AG04450 (cell line): Measurements from ENCODE around the gene NCOA7. TPM values are rescaled to one million over a fixed set of nuclear protein-coding genes. Genes with fewer than 3 reads are reported as not detected.

ENCODE experiments used
- CTCF ChIA-PET: fragments of 300-600, 350-600 bp; formaldehyde crosslinking; extraction: SDS; loops from one replicate; lab custom pipeline; 2022; ENCODE audit warnings: antibody characterized with exemption, inconsistent platforms; lab: Charles Lee
- POLR2A ChIA-PET: fragments of 350-600 bp; formaldehyde crosslinking; extraction: SDS; loops from one replicate; lab custom pipeline; 2021; ENCODE audit warnings: antibody characterized with exemption, inconsistent platforms; lab: Yijun Ruan, JAX
- DNase-seq: peaks from one replicate; pipeline ENCODE4 v3.0.0-alpha.2; 2011; ENCODE audit warnings: low read depth, low spot score
- H3K27ac ChIP-seq: one replicate; pipeline ENCODE4 v1.5.1; 2012; ENCODE audit warnings: low read depth, low read length, control low read depth
- H3K27me3 ChIP-seq: one replicate; pipeline ENCODE4 v1.6.0; 2012; ENCODE audit warnings: low read length; ENCODE audit not compliant: control insufficient read depth, insufficient read depth
- H3K4me3 ChIP-seq: 2 replicates; pipeline ENCODE4 v1.5.1; 2011; ENCODE audit warnings: mild to moderate bottlenecking, low read depth, low read length, control low read depth
- H3K9me3 ChIP-seq: 2 replicates; pipeline ENCODE4 v1.5.1; 2012; ENCODE audit warnings: low read length; ENCODE audit not compliant: control insufficient read depth, insufficient read depth
- polyA plus RNA-seq: library from polyadenylated mRNA; depleted of rRNA; stranded (reverse); fragments of >200 nt; gene quantifications from 2 replicates; pipeline ENCODE4 v1.2.3, GENCODE V29; 2011
- TF ChIP-seq, protein P1 (sequence below): IDR thresholded peaks from 2 replicates; pipeline ENCODE4 v1.5.1; 2011; ENCODE audit warnings: low read depth, low read length, control low read depth, inconsistent platforms

NCOA7 gene
- polyA plus RNA-seq, 1 experiment = 21.5 TPM

DNA sequence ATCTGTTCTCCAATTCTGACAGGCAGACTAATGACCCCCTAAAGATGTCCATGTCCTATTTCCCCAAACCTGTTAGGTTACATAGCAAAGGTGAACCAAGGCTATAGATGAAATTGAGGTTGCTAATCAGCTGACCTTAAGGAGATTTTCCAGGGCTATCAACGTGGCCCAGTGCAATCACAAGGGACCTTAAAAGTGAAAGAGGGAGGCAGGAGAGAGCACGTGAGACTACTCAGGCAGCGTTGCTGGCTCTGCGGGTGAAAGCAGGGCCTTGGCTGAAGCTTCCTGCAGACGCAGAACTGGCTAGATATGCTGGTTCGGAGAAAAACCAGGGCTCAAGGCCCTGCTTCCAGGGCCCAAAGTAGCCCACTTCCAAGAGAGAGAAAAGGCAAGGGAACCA, 78.7 kb downstream of the NCOA7 start:
- H3K9me3 ChIP-seq = no peaks in the 10 kb centered on the region
- TF ChIP-seq, protein P1, sequence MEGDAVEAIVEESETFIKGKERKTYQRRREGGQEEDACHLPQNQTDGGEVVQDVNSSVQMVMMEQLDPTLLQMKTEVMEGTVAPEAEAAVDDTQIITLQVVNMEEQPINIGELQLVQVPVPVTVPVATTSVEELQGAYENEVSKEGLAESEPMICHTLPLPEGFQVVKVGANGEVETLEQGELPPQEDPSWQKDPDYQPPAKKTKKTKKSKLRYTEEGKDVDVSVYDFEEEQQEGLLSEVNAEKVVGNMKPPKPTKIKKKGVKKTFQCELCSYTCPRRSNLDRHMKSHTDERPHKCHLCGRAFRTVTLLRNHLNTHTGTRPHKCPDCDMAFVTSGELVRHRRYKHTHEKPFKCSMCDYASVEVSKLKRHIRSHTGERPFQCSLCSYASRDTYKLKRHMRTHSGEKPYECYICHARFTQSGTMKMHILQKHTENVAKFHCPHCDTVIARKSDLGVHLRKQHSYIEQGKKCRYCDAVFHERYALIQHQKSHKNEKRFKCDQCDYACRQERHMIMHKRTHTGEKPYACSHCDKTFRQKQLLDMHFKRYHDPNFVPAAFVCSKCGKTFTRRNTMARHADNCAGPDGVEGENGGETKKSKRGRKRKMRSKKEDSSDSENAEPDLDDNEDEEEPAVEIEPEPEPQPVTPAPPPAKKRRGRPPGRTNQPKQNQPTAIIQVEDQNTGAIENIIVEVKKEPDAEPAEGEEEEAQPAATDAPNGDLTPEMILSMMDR = no peak
- POLR2A ChIA-PET = no interaction called here
- CTCF ChIA-PET = interaction anchor here (1.3 to 1.6 kb wide), 2 partner anchors 87 to 105 kb away, joined by 4 to 5 read pairs; no protein-coding TSS in a partner anchor
- DNase-seq = no peak
- H3K4me3 ChIP-seq = no peak overlapping the region
- no peak overlapping the region for H3K27ac ChIP-seq
- H3K27me3 ChIP-seq = no peaks in the 10 kb centered on the region

DNA sequence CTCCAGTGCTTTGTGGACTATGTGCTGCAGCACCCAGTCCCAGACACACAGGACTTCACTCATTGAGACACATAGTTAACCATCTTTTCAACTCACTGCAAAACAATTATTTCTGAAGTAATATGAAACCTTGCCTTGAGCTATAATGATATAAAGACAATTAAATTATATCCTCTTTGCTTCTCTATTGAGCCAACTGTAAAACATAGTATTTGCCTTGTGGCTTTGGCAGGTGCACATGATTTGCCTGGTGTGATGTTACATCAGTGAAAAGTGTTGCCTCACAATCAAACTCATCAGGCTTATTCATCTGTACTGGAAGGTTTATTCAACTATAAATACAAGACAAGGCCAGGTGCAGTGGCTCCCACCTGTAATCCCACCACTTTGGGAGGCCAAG, 80.6 kb downstream of the NCOA7 start:
- ChIA-PET POLR2A (no interaction called here), CTCF (interaction anchor here (0.6 to 1.5 kb wide), 3 partner anchors 61 to 102 kb away, joined by 3 to 5 read pairs (median 5); no protein-coding TSS in a partner anchor)
- Histone ChIP-seq H3K9me3 (no peaks in the 10 kb centered on the region), H3K27ac (no peak overlapping the region), H3K4me3 (no peak overlapping the region), H3K27me3 (no peaks in the 10 kb centered on the region)
- DNase-seq = no peak
- TF ChIP-seq, protein P1 = no peak

DNA sequence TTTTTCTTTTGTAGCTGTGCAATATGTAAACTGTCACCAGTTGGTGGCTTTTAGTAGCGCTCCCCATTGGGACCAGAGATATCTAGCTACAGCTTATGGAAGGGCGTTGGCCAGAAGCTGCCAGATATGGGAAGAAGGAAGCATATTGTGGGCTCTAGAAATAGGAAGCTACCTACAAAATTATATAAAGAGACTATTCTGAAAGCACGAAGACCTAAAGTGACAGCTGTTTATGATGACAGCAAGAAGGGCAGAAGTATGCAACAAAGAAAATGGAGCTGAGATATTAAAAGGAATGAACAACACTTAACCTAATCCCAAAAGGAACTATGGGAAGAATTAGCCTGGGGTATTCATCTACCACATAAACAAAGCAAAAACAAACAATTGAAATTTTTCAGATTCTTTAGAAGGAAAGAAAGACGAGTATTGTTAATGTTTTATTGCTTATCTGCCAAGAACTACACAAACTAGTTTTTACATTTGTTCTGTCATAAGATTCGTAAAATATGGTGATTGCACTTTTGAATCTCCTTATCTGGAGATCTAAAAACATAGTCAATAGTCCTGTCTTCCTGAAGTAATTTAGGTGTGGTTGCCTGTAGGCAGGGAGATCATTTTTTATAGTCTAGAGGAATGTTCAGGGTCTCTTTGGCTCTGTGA, 81.6 kb downstream of the NCOA7 start:
- ChIA-PET CTCF (interaction anchor here (0.6 to 1.5 kb wide), 5 partner anchors 14 to 565 kb away, joined by 3 to 7 read pairs (median 5); partner anchors contain the start of genes HINT3 and NCOA7), POLR2A (no interaction called here)
- no peak for DNase-seq

DNA sequence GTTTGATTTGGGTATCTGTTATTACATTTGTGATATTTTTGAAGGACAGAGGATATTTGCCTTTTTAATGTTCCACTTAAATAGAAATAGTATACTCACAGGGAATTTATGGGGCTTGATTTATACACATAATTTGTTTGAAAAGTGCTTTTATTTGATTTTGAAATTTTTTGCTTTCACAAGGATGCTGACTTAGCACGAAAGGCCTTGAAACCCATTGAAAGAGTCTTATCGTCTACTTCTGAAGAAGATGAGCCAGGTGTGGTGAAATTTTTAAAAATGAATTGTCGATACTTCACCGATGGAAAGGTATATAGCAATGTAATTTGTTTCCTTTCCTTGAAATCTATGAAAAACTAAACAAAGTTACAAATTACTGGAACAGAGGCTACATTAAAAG, 91.5 kb downstream of the NCOA7 start:
- DNase-seq = no peak
- Histone ChIP-seq H3K27ac (no peak overlapping the region), H3K4me3 (no peak overlapping the region), H3K27me3 (no peaks in the 10 kb centered on the region), H3K9me3 (no peaks in the 10 kb centered on the region)
- TF ChIP-seq, protein P1 = no peak
- POLR2A ChIA-PET = no interaction called here
- CTCF ChIA-PET = no interaction called here

More for the DNA sequence above, 81.6 kb downstream of the NCOA7 start:
- H3K9me3 ChIP-seq = no peaks in the 10 kb centered on the region
- H3K27ac ChIP-seq = no peak overlapping the region
- no peaks in the 10 kb centered on the region for H3K27me3 ChIP-seq
- TF ChIP-seq, protein P1 = no peak
- H3K4me3 ChIP-seq = no peak overlapping the region

DNA sequence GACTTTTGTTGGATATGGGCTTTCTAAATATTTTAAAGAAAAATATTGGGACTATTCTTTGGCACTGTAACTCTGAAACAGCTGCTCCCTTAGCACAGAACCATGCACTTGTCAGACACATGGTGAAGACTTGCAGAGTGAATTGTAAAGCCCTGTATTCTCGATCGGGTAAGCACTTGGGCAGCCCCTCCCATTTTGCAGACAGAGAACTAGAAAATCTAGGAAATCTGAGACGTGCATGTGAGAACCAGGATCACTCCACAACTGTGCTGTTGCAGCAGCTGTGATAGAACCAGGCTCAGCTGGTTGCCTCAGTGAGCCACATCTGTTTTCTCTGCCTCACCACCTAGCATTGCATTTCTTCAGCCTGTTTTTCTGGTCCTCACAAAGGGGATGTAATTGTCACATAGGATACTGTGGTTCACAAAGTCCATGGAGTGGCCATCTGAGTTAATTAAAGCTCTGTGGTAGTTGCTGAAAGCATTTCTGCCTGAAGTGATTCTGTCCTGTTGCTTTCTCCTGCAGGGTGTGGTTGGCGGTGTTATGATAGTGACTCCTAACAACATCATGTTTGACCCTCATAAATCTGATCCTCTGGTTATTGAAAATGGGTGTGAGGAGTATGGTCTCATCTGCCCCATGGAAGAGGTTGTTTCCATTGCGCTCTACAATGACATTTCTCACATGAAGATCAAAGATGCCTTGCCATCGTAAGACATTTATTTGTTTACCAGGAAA, 94.0 kb downstream of the NCOA7 start:
- TF ChIP-seq, protein P1 = no peak
- no peak overlapping the region for H3K27ac ChIP-seq
- no peak for DNase-seq
- no peaks in the 10 kb centered on the region for H3K27me3 ChIP-seq
- no peak overlapping the region for H3K4me3 ChIP-seq
- POLR2A ChIA-PET = no interaction called here
- CTCF ChIA-PET = no interaction called here
- H3K9me3 ChIP-seq = no peaks in the 10 kb centered on the region
